ENCODE results near the gene POLR2F. TPM values are rescaled to one million over a fixed set of nuclear protein-coding genes. Genes with fewer than 3 reads are reported as not detected.

POLR2F gene
- total RNA-seq, 1 donor from 2014 or later = 75.5 TPM

DNA sequence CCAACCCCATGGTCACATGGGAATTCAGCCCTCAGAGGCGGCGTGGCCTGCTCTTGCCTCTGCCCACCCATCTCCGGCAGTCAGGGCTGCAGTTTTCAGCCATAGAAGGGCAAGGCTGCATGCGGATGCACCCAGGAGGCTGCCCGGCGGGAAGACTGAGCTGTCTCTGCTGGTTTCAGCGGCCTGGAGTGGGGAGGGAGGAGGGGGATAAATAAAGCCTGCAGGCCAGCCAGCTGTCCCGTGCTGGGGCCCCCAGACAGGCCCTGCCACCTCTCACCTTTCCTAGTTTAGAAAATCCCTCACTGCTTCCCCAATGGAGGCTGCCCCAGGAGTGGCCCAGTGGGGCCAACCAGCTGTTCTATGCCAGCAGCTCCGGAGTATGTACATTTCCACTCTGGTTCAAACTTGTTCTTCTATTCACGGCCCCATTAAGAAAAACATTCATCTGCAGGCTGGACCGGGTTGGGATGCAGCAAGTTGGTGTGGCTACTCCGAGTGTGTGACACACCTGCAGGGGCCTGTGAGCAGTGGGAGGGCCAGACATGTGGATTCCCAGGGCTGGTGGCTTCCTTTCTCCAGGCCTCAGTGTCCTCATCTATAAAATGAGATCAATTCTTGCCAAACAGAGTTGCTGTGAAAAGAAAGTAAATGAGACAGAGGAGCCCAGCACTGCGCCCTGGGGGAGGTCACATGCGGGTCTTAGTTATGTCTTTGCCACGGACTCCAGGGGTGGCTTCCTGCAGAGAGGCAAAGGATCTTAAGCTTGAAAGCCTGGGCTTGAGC is 42.4 kb upstream of the POLR2F start:
- H3K4me3 Mint-ChIP-seq = no peak overlapping the region

DNA sequence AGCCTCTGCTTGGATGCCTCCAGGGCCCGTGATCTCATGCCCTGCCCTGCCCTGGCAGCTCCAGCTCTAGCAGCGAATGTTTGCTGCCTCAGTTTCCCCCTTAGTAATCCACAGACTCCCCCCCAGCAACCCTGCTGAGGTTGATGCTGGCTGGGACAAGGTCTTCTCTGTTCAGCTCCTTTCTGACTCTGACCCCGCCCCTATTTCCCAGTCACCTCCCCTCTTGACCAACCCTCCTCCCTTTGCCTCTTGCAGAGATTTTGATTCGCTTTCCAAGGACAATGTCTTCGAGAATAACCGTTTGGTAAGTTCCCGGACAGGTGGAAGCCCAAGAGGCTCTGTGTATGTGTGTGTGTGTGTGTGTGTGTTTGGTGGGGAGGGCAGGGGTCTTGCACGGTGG is 41.8 kb upstream of the POLR2F start:
- Histone ChIP-seq H2AFZ (replicated peaks) (no peak overlapping the region), H3K79me2 (ENCODE audit: low read depth) (peaks cover 4% of the 10 kb centered on the region), H3K4me2 (peak overlapping the region; percentile 31), H3K36me3 (no peaks in the 10 kb centered on the region), H3K27ac (no peak overlapping the region), H4K20me1 (ENCODE audit: low read depth) (peaks cover 27% of the 10 kb centered on the region), H3K4me1 (peaks cover 27% of the 10 kb centered on the region), H3K27me3 (no peaks in the 10 kb centered on the region), H3K9me3 (ENCODE audit: low read depth) (no peaks in the 10 kb centered on the region), H3K4me3 (no peak overlapping the region), H3K9ac (no peak overlapping the region), H3F3A (ENCODE audit: low read depth) (peaks cover 9% of the 10 kb centered on the region)
- Mint-ChIP-seq H3K36me3 (peaks cover 5% of the 10 kb centered on the region), H3K27me3 (ENCODE audit: insufficient read depth, low read depth) (peaks cover 2% of the 10 kb centered on the region), H3K4me3 (no peak overlapping the region), H3K9me3 (no peaks in the 10 kb centered on the region), H3K27ac (no peak overlapping the region), H3K4me1 (peaks cover 41% of the 10 kb centered on the region)
- TF ChIP-seq EZH2 (IDR thresholded peaks at IDR 0.05) = no peak
- TF ChIP-seq, protein P1, sequence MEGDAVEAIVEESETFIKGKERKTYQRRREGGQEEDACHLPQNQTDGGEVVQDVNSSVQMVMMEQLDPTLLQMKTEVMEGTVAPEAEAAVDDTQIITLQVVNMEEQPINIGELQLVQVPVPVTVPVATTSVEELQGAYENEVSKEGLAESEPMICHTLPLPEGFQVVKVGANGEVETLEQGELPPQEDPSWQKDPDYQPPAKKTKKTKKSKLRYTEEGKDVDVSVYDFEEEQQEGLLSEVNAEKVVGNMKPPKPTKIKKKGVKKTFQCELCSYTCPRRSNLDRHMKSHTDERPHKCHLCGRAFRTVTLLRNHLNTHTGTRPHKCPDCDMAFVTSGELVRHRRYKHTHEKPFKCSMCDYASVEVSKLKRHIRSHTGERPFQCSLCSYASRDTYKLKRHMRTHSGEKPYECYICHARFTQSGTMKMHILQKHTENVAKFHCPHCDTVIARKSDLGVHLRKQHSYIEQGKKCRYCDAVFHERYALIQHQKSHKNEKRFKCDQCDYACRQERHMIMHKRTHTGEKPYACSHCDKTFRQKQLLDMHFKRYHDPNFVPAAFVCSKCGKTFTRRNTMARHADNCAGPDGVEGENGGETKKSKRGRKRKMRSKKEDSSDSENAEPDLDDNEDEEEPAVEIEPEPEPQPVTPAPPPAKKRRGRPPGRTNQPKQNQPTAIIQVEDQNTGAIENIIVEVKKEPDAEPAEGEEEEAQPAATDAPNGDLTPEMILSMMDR (IDR thresholded peaks at IDR 0.05) = no peak
- no peak for TF ChIP-seq EZH2phosphoT487 (IDR thresholded peaks at IDR 0.05)
- no peak for DNase-seq (ENCODE audit: low spot score)

More for the DNA sequence above, 42.4 kb upstream of the POLR2F start:
- Mint-ChIP-seq H3K9me3 (no peaks in the 10 kb centered on the region), H3K27ac (peak overlapping the region; percentile 50), H3K27me3 (ENCODE audit: insufficient read depth, low read depth) (peaks cover 2% of the 10 kb centered on the region), H3K36me3 (peaks cover 5% of the 10 kb centered on the region), H3K4me1 (peaks cover 41% of the 10 kb centered on the region)
- Histone ChIP-seq H2AFZ (replicated peaks) (no peak overlapping the region), H3K9ac (no peak overlapping the region), H4K20me1 (ENCODE audit: low read depth) (peaks cover 27% of the 10 kb centered on the region), H3F3A (ENCODE audit: low read depth) (peaks cover 9% of the 10 kb centered on the region), H3K9me3 (ENCODE audit: low read depth) (no peaks in the 10 kb centered on the region), H3K4me2 (peak overlapping the region; percentile 31), H3K4me3 (no peak overlapping the region), H3K36me3 (no peaks in the 10 kb centered on the region), H3K79me2 (ENCODE audit: low read depth) (peaks cover 6% of the 10 kb centered on the region), H3K27me3 (no peaks in the 10 kb centered on the region), H3K4me1 (peaks cover 28% of the 10 kb centered on the region), H3K27ac (peak overlapping the region; percentile 14)
- TF ChIP-seq, protein P1 (IDR thresholded peaks at IDR 0.05) = no peak
- DNase-seq (ENCODE audit: low spot score) = peak; percentile 36

DNA sequence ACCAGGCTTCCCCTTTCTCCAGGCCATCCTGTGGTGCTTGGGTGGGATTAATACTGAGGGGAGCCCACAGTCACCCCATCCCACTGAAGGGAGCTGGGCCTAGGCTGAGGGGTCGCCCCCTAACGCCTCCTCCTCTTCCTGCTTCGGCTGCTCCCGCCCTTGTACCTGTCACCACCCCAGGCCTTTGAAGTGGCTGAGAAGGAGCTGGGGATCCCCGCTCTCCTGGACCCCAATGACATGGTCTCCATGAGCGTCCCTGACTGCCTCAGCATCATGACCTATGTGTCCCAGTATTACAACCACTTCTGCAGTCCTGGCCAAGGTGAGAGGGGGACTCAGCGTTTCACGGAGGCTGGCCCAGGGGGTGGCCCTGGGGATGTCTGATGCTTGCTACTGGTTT is 41.3 kb upstream of the POLR2F start:
- peaks cover 37% of the 10 kb centered on the region for H3K4me1 Mint-ChIP-seq
- H3K4me2 ChIP-seq = no peak overlapping the region
- H3K4me3 Mint-ChIP-seq = no peak overlapping the region
- no peaks in the 10 kb centered on the region for H3K9me3 Mint-ChIP-seq
- H3K4me1 ChIP-seq = peaks cover 22% of the 10 kb centered on the region
- H3K27me3 ChIP-seq = no peaks in the 10 kb centered on the region
- H3K9ac ChIP-seq = no peak overlapping the region
- peaks cover 27% of the 10 kb centered on the region for H4K20me1 ChIP-seq (ENCODE audit: low read depth)
- no peaks in the 10 kb centered on the region for H3K79me2 ChIP-seq (ENCODE audit: low read depth)
- H3K9me3 ChIP-seq (ENCODE audit: low read depth) = no peaks in the 10 kb centered on the region
- no peak overlapping the region for H3K27ac ChIP-seq
- peaks cover 2% of the 10 kb centered on the region for H3K27me3 Mint-ChIP-seq (ENCODE audit: insufficient read depth, low read depth)
- peaks cover 5% of the 10 kb centered on the region for H3K36me3 Mint-ChIP-seq
- peak overlapping the region; percentile 33 for H3K27ac Mint-ChIP-seq
- H3F3A ChIP-seq (ENCODE audit: low read depth) = peaks cover 9% of the 10 kb centered on the region
- no peaks in the 10 kb centered on the region for H3K36me3 ChIP-seq
- no peak overlapping the region for H3K4me3 ChIP-seq
- DNase-seq (ENCODE audit: low spot score) = no peak
- TF ChIP-seq, protein P1 (IDR thresholded peaks at IDR 0.05) = no peak
- TF ChIP-seq EZH2 (IDR thresholded peaks at IDR 0.05) (no peak), EZH2phosphoT487 (IDR thresholded peaks at IDR 0.05) (no peak)
- no peak overlapping the region for H2AFZ ChIP-seq (replicated peaks)

Data from neural progenitor cell (in vitro differentiated cells).